Measurements from ENCODE around the gene GNG7. TPM values are rescaled to one million over a fixed set of nuclear protein-coding genes. Genes with fewer than 3 reads are reported as not detected.

GNG7 gene
- polyA plus RNA-seq, 3 donors: 1.1 to 1.6 (median 1.3) TPM

- Histone ChIP-seq H2AFZ (ENCODE audit: insufficient read depth, low read depth, low read length, poor library complexity, severe bottlenecking) (no peak overlapping the region), H3K9me3 (replicated peaks in 1 of 2; ENCODE audit: control insufficient read depth in 1 of 2, insufficient read depth in 1 of 2, low read length in 2 of 2) (no peaks in the 10 kb centered on the region), H3K9ac (ENCODE audit: insufficient read depth, low read length, poor library complexity, severe bottlenecking) (peak overlapping the region; percentile 90), H3K4me2 (replicated peaks; ENCODE audit: extremely low read depth, low read length, poor library complexity, severe bottlenecking) (peak overlapping the region; percentile 99), H3K79me2 (ENCODE audit: insufficient read depth, low read length) (peaks cover 42% of the 10 kb centered on the region), H3K4me1 (ENCODE audit: control insufficient read depth in 1 of 2, insufficient read depth in 2 of 2, low read length in 2 of 2) (peaks cover 30 to 37% of the 10 kb centered on the region in 2 donors), H3K27me3 (ENCODE audit: control insufficient read depth in 2 of 2, insufficient read depth in 2 of 2, low read length in 2 of 2) (no peaks in the 10 kb centered on the region), H4K20me1 (ENCODE audit: insufficient read depth, low read length) (peaks cover 46% of the 10 kb centered on the region), H3K27ac (ENCODE audit: low read depth in 1 of 2, low read length in 2 of 2) (peak overlapping the region; percentile 87 to 92), H3K36me3 (replicated peaks in 1 of 2; ENCODE audit: control insufficient read depth in 1 of 2, insufficient read depth in 2 of 2, low read length in 2 of 2) (peaks cover 0 to 12% of the 10 kb centered on the region in 2 donors), H3K4me3 (replicated peaks in 1 of 3; ENCODE audit: low read depth in 2 of 3, low read length in 3 of 3) (peak overlapping the region; percentile 93 to 100 (median 94))
- Mint-ChIP-seq H3K36me3 (peaks cover 16 to 19% of the 10 kb centered on the region in 2 donors), H3K27me3 (ENCODE audit: low read depth in 3 of 3) (peaks cover 0 to 14% (median 1%) of the 10 kb centered on the region in 3 donors), H3K9me3 (peaks cover 0 to 3% (median 0%) of the 10 kb centered on the region in 7 donors), H3K4me3 (peak overlapping the region; percentile 99 to 100), H3K27ac (peak overlapping the region; percentile 92 to 97 (median 94)), H3K4me1 (peaks cover 21% of the 10 kb centered on the region)
- under 1% methylated on average over 36 of the region's 42 CpGs for WGBS (ENCODE audit: insufficient coverage)
- DNase-seq: peak; percentile 38 to 89 (median 49)
- intact Hi-C loops (cut with micrococcal nuclease): loop anchor here in 1 of 2 donors (5.0 kb wide), 2 partner anchors 71 to 161 kb away; no protein-coding TSS in a partner anchor
- no peak for TF ChIP-seq CTCF (IDR thresholded peaks at IDR 0.05)
These were observed 225.9 kb downstream of the GNG7 start for GRCh38 chr19:2476451-2477140.

GRCh38 chr19:2475702-2476450, 226.6 kb downstream of the GNG7 start, which contains the start of gene GADD45B:
GADD45B (plus strand) TSS chr19:2476127; CDS start chr19:2476359, 232 bp downstream.
- Histone ChIP-seq H3K27me3 (ENCODE audit: control insufficient read depth in 2 of 2, insufficient read depth in 2 of 2, low read length in 2 of 2) (no peaks in the 10 kb centered on the region), H4K20me1 (ENCODE audit: insufficient read depth, low read length) (peaks cover 46% of the 10 kb centered on the region), H3K4me3 (replicated peaks in 1 of 3; ENCODE audit: low read depth in 2 of 3, low read length in 3 of 3) (peak within 1 kb of the TSS; percentile 93 to 100 (median 94)), H3K9me3 (replicated peaks in 1 of 2; ENCODE audit: control insufficient read depth in 1 of 2, insufficient read depth in 1 of 2, low read length in 2 of 2) (no peaks in the 10 kb centered on the region), H3K79me2 (ENCODE audit: insufficient read depth, low read length) (peaks cover 42% of the 10 kb centered on the region), H3K9ac (ENCODE audit: insufficient read depth, low read length, poor library complexity, severe bottlenecking) (peak within 1 kb of the TSS; percentile 90), H3K4me1 (ENCODE audit: control insufficient read depth in 1 of 2, insufficient read depth in 2 of 2, low read length in 2 of 2) (peaks cover 30 to 37% of the 10 kb centered on the region in 2 donors), H2AFZ (ENCODE audit: insufficient read depth, low read depth, low read length, poor library complexity, severe bottlenecking) (peak within 1 kb of the TSS; percentile 52), H3K27ac (ENCODE audit: low read depth in 1 of 2, low read length in 2 of 2) (peak within 1 kb of the TSS; percentile 87 to 92), H3K36me3 (replicated peaks in 1 of 2; ENCODE audit: control insufficient read depth in 1 of 2, insufficient read depth in 2 of 2, low read length in 2 of 2) (peaks cover 0 to 12% of the 10 kb centered on the region in 2 donors), H3K4me2 (replicated peaks; ENCODE audit: extremely low read depth, low read length, poor library complexity, severe bottlenecking) (peak within 1 kb of the TSS; percentile 99)
- under 1% methylated on average over 58 of the region's 70 CpGs for WGBS (ENCODE audit: insufficient coverage)
- peaks cover 0 to 11% (median 1%) of the 10 kb centered on the region in 3 donors for H3K27me3 Mint-ChIP-seq (ENCODE audit: low read depth in 3 of 3)
- peaks cover 16 to 19% of the 10 kb centered on the region in 2 donors for H3K36me3 Mint-ChIP-seq
- peak; percentile 97 to 99 (median 98) for DNase-seq
- intact Hi-C loops (cut with micrococcal nuclease): loop anchor here (2.0 to 5.0 kb wide), 4 partner anchors 71 to 161 kb away; no protein-coding TSS in a partner anchor
- peaks cover 0 to 3% (median 0%) of the 10 kb centered on the region in 7 donors for H3K9me3 Mint-ChIP-seq
- TF ChIP-seq CTCF (IDR thresholded peaks at IDR 0.05): no peak
- H3K4me1 Mint-ChIP-seq: peaks cover 21% of the 10 kb centered on the region
- H3K4me3 Mint-ChIP-seq: peak within 1 kb of the TSS; percentile 99 to 100
- peak within 1 kb of the TSS; percentile 92 to 97 (median 94) for H3K27ac Mint-ChIP-seq
